DMS114 treated with DMSO at 0.1 percent for 48 hours (cell line): ENCODE data around the gene HOXC5.

Experiments
- DNase-seq: peaks from one replicate; lab custom pipeline; 2025; ENCODE audit not compliant: unreplicated experiment; lab: John Stamatoyannopoulos, UW

HOXC5 gene

DNA sequence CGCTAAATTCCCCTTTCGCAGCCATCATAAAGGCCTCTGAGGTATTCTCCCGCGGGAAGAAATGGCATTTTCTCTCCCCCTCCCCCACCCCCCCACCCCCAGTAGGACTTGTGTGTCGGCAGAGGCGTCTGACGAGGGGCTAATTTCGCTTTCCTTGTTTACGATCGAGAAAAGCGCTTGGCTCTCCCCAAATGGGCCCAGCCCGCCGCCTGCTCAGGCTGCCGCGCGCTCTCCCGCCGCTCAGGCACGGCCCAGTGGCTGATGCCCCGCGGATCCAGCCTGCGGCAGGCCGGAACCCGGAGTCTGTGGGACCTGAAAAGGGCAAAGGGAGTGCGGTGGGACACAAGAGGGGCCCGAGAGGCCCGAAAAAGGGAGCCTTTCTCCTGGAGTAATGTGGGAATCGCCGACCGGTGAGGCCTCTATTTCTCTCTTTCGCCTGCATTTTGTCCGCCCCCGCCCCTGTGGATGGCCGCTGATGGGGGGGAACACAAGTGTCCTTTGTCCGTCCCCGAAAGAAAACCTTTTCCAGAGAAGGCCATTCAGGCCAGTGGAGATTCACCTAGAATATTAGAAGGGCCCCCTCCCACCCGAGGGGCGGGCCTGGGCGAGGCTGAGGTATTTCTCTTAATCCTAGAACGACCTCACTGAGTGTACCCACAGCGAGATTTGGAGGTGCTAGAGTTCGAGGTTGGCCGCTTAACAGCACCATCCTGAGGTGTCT is 13.6 kb upstream of the HOXC5 start:
- DNase-seq: no peak

DNA sequence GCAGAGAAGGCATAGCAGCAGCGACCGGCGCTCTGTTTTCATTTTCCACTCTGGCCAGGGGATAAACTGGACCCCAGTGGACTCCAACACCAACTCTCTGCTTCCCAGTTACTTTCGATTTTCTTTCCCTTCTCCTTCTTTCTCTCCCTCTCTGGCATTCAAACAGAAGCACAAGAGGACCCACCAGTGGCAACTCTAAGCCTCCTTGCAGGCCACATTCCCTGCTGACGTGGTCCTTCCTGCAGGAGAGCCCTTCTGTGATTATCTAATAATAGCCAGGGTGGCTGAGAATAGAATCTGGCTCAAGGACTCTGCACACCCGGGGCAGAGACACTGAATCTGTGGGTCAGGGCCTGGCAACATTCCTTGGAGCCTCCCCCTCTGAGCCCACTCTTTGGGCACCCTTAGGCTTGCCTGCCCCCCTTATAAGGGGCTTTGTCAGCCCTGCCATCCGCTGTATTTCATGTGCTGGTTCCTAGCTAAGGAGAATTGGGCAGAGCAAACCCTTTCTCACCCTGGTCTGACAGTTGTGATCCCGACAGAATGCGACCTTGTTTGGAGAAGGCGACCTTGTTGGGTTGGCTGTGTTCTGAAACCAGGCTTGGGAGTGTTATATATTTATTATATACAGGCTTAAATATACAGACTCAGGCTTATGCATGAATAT is 12.8 kb upstream of the HOXC5 start:
- no peak for DNase-seq

- DNase-seq: peak; percentile 55
Observed at GRCh38 chr12:54020591-54021405, 12.1 kb upstream of the HOXC5 start.

DNA sequence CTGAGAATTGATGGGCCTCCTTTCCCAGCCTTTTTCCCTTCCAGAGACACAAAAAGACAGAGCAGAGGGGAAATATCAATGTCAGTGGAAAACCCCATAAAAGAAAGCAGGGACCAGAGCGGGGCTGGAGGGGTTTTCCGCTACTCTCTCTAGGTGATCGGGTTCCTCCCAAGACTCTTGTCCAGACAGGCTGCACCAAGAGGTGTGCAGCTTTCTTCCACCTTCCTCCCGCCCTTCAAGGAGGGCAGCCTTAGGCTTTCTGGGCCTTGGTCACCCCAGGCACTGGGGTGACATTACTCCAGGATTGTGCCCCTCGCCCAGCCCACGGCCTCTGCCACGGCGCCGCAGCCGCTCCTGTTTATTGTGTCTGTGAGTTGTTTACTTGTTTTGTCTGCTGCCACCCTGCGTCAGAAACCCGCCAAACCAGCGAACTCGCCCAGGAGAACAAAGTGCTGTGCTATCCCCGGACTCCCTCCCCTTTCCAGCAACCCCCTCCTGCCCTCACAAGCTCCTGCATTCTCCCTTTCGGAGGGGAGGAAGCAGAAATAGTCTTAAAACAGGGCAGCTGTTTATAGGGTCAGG is 11.3 kb upstream of the HOXC5 start:
- peak; percentile 75 for DNase-seq

DNA sequence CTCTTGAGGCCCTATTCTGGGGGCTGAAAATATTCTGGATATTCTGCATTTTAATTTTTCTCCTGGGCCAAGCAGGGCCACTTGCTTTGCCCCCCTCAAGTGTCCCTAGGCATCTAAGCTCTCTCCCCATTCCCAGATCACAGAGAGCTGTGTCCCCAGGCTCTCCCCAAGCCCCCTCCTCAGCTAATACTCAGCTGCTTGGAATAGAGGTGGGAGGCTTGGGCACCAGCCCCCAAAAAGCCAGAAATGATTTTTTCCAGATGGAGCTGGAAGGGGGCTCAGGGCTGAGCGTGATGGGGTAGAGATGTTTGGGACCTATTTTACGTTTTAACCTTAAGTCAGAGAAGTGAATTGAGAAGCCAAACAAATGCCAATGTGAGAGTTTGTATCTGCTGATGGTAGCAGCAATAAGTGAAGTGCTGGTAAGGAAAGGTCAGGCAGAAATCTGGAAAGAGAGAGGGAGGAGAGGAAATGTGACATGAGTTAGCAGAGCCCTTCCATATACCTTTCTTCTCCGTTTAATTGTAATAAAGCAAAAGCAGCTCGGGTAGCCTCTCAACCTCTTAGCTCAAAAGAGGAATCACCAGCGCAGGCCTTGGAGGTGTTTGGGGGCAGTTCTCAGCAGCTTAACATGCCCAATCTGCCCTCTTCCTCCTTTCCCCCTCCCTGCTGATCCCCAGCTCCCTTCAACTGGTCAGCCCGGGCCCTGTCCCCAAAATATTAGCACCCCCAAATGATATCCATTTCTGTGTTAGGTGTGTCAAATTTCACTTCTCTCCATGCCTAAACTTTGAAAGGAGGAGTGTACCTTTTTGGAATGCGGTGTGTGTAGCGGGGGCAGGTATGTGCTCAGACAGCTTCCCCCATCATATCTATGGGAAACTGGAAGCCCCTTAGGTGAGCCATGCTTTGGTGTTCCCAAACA is 9.6 kb upstream of the HOXC5 start:
- DNase-seq: no peak

DNA sequence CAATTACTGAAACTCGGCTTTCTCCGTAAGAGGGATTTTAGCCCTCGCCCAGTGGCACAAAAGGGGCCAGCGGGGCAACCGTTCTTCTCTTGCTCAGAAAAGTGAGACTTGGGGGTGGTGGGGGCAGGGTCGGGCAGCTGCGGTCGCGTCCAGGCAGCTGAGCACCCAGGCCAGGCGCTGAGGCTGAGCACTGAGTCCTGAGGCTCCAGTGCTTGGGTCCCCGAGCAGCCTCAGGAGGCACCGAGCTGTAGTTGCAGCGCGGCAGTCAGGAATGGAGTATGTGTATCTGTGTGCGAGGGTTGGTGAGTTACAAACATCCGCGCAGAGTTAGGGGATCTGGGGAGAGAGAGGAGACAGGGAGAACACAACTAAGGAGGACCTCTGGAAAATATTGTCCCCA is 8.7 kb upstream of the HOXC5 start:
- DNase-seq: no peak

DNA sequence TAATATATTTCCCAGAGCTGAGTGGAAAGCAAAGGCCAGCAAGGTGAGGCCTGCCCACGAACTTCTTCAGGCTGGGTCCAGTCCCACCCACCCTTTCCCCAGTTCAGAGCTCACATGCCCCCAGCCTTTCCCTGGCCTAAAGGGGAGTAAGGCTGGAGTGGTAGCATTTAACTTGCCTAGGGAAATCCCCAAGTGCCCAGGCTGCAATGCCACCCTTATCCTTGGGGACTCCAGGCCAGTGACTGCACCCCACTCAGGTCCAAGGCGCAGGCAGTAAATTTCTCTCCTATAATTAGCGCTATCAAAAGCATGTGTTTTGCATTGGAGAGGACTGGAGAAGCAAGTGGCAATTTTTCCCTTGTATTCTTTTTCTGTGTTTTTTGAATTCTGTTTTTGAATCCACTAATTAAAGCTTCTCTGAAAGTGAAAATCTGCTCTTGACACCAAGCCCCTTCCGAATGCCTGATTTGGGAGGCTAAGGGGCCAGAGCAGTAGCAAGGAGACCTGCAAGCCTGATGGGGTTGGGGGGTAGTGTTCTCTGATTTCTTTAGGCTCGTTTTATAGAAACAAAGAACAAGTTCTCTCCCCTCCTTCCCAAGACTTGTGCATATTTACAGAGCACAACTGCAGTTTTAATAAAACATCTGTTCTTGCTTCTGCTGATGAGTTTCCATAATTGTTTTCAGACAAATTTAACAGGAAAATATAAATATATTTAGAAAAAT is 8.1 kb upstream of the HOXC5 start:
- no peak for DNase-seq

DNA sequence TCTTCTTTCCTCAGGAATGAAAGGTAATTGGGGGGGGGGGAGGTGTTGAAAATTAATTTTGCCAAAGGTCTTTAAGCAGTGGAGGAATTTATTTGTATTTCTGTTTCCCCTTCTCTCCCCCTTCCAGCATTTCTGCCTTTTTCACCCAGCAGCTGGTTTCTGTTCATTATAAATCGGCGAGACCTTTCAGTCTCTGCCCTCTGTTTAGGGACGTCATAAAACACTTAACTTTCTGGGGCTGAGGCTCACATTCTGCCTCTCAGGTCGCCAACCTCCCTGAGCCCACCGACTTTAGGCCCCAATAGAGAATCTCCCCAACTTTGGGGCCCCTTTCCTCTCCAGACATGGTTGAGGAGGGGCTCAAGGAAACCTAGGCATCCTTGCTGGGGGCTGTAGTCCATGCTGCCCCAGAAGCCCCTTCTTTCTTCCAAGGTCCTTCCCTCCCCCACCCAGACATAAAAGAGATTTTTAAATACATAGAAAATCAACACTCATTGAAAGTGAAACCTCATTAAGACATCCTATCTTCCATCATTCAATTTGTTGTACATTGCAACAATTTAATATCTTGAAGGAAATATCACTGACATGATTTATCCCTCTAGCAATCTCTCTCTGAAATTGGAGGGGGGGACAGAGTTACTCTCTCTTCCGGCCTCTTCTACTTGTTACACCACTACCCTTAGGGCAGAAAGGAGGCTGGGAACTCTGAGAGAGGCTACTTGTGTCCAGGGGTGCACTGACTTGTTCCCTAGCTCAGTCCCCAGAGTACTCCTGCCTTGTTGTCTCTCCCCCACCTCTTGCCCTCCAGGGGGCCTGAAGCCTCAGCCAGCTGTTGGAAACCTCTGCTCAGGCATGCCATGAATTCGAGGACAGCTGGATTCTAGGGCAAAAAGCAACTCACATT is 7.1 kb upstream of the HOXC5 start:
- DNase-seq: no peak

DNA sequence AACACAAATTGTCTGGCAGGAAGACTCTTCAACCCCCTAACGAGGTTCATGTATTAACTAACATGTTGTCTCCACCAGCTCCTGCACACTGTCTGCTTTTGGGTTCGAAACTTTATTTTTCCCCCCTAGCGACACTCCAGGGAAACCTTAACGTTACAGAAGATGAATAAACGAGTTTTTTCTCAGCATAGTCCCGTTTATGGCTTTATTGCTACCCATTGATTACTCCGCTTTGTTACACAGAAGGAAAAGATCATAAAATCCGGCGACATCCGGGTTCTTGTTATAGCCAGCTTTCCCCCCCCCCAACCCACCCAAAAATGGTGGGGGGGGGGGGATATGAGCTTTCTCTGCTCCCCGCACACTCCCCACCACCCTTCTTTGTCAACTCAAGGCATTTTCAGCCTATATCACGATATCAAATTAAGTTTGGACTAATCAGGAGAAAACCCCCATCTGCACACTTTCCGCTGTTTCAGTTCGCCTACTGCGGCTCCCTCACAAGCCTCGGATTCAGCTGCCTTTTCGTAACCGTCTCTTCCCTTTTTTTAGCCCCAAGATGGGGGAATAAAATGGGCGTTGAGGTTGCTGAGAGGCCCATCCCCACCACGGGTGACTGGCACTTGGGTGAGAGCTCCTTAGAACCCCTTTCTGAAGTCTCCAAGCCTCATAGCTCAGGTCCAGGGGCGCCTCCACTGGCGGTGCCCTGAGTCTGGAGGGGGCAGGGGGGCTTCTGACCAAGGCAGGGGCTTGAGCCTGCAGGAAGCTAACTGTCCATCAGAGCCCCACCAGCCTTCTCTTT is 6.0 kb upstream of the HOXC5 start:
- no peak for DNase-seq

GRCh38 chr12:54027442-54027786 is 5.4 kb upstream of the HOXC5 start:
- DNase-seq: no peak

GRCh38 chr12:54028314-54029201 is 4.3 kb upstream of the HOXC5 start, which contains the start of gene HOXC6:
TSS of gene HOXC6 (plus strand) at chr12:54028440. CDS start at chr12:54028522, 82 bp downstream.
- DNase-seq: no peak

DNA sequence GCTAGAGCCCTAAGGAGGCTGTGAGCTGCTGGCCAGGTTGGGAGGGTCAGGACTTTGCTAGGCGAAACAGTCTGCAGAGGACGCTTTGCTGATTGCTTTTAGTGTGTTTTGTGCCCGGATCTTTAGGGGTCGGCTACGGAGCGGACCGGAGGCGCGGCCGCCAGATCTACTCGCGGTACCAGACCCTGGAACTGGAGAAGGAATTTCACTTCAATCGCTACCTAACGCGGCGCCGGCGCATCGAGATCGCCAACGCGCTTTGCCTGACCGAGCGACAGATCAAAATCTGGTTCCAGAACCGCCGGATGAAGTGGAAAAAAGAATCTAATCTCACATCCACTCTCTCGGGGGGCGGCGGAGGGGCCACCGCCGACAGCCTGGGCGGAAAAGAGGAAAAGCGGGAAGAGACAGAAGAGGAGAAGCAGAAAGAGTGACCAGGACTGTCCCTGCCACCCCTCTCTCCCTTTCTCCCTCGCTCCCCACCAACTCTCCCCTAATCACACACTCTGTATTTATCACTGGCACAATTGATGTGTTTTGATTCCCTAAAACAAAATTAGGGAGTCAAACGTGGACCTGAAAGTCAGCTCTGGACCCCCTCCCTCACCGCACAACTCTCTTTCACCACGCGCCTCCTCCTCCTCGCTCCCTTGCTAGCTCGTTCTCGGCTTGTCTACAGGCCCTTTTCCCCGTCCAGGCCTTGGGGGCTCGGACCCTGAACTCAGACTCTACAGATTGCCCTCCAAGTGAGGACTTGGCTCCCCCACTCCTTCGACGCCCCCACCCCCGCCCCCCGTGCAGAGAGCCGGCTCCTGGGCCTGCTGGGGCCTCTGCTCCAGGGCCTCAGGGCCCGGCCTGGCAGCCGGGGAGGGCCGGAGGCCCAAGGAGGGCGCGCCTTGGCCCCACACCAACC is 3.1 kb upstream of the HOXC5 start:
- no peak for DNase-seq

- DNase-seq: no peak
Observed at GRCh38 chr12:54030442-54030801, 2.4 kb upstream of the HOXC5 start.

- no peak for DNase-seq
Observed at GRCh38 chr12:54030889-54031471, 1.9 kb upstream of the HOXC5 start.

- no peak for DNase-seq
Observed at GRCh38 chr12:54031480-54031879, 1.4 kb upstream of the HOXC5 start.
